CD4-positive, alpha-beta T cell treated with Interferon alpha-2 for 1 hour (primary cell): ENCODE results near the gene KDSR.

Experiments
- DNase-seq, 2 donors: peaks; one replicate each; pipeline ENCODE4 v3.0.0-alpha.2; 2020 to 2022

Gene KDSR, protein sequence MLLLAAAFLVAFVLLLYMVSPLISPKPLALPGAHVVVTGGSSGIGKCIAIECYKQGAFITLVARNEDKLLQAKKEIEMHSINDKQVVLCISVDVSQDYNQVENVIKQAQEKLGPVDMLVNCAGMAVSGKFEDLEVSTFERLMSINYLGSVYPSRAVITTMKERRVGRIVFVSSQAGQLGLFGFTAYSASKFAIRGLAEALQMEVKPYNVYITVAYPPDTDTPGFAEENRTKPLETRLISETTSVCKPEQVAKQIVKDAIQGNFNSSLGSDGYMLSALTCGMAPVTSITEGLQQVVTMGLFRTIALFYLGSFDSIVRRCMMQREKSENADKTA

DNA sequence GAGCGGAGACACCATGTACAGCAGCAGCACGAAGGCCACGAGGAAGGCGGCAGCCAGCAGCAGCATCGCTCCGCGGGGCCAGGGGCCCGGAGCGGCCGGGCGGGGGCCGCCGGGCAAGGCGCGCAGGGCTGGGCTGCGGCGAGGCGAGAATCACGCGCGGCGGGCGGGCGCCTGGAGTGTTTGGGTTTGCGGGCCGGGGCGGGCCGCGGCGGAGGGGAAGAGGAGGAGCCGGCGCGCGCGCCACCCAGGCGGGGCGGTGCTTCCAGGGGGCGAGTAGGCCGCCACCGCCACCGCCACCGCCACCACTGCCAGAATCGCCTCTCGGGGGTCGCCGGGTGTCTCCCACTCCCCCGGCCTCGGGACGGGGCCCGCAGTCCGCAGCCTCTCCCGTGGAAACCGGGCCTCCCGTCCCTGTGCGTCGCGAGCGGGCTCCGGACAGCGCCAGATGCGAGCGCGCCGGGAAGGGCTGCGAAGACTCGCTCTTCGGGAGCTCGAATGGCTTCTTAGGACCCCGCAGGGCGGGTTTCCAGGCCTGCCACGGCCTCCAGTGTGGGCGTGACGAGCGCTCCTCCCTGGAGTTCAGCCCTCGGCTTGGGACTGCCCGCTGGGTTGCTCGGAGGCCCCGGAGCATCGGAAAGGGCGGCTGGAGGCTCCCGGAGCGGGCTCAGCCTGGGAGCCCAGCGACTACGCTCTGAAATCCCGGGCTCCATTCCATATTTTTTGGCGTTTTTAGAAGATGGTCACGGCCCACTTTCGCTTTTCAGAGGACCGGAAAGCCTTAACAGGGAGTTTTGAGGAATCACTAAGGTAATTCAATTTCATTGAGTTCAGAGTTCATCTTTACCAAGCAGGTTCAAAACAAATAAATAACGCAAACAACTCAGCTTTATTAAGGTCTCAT is at the start of gene KDSR:
KDSR (minus strand) TSS at position 154 of the 901 bp plus-strand sequence; CDS start at position 66, 88 bp downstream.
- peak; percentile 74 to 84 for DNase-seq

DNA sequence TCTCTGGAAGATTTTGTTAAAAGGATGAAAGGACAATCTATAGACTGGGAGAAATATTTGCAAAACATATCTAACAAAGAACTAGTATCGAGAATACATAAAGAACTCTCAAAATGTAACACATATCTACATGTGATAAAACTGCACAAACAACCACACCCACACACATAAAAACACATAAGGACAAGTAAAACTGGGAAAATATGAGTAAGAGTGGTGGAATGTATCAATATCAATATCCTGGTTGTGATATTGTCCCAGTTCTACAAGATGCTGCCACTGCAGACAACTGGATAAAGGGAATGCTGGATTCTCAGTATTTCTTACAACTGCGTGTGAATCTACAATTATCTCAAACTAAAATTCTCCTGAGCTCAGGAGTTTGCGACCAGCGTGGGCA is 45.9 kb upstream of the KDSR start:
- DNase-seq: no peak

DNA sequence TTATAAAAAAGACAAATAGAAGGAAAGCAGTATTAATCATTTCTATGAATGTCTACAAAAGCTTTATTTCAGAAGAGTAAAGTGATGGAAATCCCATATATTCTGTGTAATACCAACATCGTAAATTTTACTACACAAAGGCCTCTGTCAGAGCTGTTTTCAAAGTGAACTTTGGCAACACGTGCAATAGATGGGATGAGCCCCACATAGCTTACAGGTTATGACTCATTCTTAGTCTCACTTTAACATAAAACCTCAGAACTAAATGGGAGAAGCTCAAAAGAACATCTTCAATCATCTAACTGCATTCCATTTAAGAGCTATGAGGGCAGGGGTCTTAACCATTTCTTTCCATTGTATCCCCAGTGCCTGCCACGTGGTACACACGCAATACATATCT is 43.8 kb upstream of the KDSR start:
- DNase-seq: no peak

DNA sequence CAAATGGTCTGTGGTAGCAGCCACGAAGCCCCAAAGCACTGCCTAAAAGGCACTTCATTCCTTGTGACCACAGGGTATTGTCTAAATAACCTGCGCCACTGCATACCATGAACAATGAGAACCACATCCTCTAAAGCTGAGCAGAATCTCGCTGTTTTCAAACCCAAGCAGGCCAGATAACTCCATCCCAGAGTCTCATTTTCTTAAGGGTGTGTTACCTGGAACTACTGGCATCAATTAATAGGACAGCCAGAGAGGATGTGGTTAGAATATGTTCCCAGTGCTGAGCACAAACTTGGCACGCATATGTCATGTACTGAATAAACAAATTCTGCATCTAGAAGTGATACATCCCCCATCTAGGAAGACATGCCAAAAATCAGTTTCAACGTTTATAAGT is 42.3 kb upstream of the KDSR start:
- no peak for DNase-seq

DNA sequence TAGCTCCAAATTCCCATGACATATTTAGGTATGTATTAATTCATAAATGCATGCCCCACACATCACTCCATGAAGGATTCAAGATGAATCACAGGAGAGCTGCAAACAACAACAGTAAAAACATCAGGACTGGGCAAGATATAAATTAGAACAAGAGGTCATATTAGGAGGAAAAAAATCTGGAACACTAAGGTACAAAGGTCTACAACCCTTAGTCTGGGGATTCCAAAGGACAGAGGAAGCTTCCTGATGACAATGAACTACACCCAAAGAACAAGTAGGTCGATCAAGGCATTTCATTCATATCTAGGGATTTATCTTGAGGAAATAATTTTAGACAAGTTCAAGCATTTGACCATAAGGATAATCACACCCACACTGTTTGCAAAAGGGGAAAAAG is 40.7 kb upstream of the KDSR start:
- DNase-seq: no peak

DNA sequence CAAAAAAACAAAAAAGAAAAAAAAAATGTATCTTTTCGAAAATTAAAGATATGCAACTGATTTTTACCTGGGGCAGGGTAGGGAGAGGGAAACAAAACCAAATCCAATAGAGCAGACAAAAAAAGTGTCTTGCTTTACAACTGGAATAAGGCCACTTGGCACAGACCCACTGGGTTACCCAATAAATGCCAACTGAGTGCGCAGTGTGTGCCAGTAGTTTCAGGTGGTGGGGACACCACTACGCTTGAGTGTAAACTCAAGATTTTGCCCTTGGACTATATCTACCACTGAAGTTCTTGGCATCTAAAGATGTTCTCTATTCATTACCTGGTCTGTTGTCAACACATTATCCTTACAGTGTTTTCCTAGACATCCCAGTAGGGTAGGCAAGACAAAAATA is 39.0 kb upstream of the KDSR start:
- no peak for DNase-seq

DNA sequence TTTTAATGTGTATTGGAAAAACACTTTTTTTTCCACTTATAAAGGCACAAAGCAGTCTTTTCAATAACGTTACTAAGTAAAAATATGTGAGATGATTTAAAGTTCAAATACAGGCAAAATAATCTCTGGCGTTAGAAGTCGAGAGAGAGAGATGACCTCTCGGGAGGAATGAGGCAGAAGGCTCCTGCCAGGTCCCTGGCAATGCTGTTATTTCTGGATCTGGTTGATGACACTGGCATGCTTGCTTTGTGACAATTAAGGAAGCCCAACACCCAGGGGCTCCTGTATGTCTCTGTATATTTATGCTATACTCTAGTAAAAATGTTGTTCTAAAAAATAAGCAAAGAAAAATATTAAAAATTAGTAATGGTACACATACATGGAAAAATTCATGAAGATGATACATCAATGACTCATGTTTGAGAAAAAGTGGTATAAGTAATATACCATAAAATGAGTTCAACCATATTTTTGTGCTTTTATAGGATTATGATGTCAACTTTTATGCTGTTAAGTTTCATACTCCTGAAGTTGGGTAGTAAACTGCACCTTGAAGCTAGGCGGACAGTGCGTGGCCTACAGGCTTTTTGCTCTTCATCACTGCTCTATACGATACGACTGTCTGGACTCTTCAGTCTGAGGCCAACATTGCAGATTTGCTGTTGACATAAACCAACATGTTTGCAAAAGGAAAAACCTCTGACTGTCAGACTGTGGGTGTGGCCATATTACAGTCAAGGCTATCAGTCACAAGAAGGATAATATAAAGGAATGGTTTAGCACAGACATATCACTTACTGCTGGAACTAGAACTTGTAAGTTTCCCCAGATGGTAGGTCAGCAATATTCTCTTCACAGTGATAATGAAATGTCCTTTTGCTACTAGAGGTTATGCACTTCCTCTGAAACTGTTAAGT is 35.5 kb upstream of the KDSR start:
- DNase-seq: no peak

DNA sequence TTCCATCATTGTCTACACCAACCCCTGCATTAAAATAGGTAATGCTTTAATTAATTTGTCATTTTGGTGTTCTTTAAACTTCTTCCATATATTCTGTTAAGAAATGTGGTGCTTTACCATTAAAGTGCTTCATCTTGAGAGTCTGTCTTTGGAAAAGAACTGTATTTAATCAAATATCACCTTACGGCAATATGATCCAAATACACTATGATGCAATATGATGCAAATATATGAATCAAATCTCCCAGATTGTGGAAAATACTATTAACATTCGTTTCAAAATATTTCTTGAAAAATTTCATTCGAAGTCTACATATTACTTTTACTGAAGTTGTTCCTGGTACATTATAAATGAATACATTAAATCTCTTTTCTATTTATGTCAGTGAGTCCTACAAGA is 32.3 kb upstream of the KDSR start:
- DNase-seq: no peak

DNA sequence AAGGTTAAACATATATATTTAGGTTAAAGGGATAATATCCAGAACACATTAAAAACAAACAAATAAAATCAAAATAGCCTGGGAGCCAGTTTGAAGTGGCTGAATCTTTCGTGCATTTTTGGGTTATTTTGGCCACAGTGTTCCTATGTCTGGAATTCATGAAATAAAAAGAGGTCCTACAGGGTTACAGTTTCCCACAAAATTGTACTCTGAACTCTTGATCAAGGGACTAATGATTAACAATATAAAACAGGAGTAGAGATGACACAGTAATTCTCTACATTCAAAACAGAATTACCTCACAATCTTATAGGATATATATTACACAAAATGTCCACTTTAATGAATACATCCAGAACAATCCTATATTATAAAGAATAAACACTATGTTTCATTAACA is 30.3 kb upstream of the KDSR start:
- DNase-seq: no peak

DNA sequence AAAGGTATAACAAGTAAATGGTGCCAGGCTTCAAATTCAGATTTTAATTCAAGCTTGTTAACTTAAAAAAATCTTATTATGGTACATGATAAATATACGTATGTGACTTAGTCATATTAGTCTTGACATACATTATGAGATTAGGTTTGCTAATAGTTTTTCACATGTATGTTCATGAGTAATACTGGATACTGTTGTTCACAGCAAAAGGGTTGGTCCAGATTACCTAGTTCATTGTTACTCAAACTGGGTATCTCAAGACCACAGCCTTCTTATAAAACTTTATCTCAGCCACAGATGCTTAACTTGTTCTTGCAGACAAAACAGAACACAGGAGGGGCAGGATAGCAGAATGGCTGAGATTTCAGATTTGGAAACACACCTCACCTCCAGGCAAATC is 28.5 kb upstream of the KDSR start:
- DNase-seq: no peak

DNA sequence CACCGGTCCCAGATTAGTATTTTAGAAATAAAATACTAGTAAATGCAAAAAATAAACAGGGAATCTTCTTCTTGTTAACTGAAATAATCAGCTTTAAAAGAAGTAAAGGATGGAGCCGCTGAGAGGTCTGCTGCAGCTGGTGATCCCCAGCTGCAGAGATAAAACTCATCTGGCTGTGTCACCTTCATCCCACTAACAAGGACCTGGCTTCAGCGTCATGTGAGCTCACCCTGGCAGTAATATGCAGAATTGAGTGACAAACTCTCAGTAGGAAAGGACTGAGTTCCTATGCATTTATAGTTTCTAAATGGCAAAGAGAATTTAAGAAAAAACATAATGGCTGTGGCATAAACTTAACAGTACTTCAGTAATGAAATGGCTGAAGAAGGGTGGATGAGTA is 27.9 kb upstream of the KDSR start:
- DNase-seq: no peak

DNA sequence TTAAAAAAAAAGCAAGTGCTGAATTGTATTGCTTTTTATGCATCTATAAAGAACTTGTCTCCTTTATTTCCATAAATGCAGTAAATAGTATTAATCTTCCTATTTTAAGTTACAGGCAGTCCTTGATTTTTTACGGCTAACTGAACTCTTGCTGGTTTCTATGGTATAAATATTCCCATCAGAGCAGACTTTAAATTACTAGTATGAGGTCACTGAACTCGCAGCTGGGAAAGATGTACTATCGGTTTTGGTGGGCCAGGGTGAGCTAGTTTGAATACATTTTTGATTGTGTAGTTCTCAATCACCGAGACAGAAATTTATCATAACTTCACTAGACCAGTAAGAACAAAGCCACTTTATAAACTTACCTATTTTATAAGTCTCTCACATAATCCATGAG is 20.9 kb upstream of the KDSR start:
- no peak for DNase-seq

DNA sequence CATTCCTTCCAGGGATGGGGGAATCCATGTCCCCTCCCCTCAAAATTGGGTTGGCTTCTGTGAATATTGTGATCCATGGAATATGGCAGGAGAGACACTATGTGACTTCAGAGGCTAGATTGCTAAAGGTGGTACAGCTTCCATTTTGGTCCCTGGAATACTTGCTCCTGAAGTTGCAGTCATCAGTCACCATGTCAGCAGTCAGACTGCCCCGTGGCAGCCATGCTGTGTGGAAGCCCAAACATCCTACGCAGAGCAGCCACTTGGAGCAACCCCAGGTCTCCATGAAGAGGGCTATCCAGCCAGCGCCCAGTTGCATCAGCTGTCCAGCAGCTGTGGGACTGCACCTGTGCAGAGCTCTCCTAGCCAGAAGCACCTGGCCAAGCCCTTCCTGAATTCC is 15.8 kb upstream of the KDSR start:
- no peak for DNase-seq

DNA sequence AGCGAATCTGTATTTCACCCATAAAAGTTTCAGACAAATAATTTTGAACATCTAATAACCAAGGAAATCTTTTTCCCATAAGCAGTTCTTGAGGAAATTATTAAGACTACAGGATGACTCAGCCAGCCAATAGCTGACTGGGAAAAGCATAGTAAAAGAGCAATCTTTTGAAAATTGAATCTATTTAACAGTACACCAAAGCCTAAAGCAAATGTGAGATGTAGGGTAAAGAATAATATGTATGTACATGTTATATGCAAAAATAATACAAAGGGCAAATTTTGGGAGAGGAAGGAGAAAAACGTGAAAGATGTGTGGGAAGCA is 12.6 kb upstream of the KDSR start:
- DNase-seq: no peak

DNA sequence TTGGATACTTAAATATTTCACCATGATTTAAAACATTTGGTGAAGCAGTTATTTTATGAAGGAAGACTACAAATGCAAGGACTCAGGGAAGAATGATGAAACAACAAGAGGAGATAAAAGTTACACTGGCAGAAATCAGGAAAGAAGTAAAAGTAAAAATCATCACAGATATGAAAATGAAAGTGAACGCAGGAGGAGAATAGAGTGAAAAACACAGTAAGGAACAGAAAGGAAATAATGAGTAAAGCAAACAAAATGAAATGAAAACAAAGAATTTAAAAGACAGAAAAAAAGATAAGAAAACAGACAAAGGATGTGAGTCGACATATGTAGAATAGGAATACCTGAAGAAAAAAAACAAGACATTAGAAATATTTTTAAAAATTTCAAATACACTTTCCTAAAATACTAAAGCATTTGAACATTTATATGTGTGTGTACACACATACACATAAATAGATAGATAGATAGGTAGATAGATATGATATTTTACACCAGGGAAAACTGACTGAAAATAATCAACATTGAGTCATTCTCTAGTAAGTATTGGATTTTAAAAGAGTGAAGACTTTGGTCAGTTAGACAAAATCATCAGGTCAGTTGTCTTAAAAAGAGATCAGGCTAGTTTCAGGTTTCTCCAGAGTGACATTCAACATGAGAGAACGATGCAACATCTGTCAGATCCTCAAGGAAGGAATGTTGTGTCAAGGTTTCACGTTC is 12.1 kb upstream of the KDSR start:
- no peak for DNase-seq

DNA sequence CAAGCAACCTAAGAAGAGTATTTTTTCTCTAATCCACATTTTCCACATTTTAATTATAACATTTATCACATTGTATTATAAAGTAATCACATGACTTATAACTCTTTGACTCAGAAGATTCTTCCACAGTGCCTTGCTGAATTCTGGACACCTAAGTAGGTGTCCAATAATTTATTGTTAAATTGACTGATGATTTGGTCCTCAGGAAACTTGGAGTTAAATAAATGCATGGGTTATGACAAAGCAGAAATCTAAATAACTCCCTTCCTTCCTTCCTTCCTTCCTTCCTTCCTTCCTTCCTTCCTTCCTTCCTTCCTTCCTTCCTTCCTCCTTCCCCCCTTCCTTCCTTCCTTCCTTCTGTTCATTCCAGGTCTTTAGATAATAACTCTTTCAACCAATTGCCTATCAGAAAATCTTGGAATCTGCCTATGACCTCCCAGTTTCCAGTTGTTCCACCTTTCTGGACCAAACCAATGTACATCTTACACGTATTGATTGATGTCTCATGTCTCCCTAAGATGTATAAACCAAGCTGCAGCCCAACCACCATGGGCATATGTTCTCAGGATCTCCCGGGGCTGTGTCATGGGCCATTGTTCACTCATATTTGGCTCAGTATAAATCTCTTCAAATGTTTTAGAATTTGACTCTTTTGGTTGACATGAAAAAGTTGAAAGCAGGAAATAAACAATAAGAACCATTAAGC is 10.4 kb upstream of the KDSR start:
- DNase-seq: no peak

DNA sequence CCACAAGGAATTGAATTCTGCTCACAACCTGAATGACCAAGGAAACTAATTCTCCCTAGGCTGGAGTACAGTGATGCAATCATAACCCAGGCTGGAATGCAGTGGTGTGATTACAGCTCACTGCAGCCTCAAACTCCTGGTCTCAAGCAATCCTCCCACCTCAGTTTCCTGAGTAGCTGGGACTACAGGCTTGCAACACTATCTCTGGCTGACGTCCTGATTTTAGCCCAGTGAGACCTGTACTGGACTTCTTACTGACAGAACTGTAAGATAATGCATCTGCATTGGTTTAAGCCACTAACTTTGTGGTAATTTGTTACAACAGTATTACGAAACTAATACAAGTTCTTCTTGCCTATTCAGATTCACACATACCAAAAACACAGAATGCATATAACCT is 9.5 kb upstream of the KDSR start:
- DNase-seq: no peak

DNA sequence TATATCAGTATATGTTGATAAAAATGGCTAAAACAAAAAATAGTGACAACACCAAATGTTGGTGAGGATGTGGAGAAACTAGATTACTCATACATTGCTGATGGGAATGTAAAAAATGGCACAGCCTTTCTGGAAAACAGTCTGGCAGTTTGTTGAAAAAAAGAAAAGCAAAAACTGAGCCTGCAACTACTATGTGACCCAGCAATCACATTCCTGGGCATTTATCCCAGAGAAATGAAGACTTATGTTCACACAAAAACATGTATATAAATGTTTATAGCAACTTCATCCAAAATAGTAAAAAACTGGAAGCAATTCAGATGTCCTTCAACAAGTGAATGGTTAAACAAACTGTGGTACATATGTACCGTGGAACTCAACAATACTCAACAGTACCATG is 7.5 kb upstream of the KDSR start:
- DNase-seq: no peak

DNA sequence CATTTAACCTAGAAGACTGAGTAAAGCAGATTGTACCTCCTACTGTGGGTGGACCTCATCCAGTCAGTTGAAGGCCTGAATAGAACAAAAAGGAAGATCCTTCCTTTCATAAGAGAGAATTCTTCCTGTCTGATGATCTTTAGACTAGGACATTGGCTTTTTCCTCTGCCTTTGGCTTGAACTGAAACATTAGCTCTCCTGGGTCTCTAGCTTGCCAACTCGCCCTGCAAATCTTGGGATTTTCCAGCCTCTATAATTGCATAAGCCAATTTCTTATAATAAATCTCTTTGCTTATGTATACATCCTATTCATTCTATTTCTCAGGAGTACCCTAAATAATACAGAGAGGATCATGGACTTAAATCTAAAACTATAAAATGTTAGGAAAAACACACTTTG is 6.2 kb upstream of the KDSR start:
- DNase-seq: no peak

DNA sequence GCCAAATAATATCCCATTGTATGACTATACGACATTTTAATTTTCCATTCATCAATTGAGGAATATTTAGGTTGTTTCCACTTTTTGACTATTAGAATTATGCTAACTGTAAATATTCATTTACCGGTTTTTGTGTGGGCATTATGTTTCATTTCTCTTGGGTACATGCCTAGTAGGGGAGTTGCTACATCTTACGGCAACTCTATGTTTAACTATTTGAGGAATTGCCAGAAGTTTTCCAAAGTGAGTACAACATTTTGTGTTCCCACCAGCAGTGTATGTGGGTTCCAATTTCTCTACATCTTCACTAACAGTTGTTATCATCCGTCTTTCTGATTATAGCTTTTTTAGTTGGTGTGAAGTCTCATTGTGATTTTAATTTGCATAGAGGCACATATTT is 1.6 kb upstream of the KDSR start:
- DNase-seq: no peak

DNA sequence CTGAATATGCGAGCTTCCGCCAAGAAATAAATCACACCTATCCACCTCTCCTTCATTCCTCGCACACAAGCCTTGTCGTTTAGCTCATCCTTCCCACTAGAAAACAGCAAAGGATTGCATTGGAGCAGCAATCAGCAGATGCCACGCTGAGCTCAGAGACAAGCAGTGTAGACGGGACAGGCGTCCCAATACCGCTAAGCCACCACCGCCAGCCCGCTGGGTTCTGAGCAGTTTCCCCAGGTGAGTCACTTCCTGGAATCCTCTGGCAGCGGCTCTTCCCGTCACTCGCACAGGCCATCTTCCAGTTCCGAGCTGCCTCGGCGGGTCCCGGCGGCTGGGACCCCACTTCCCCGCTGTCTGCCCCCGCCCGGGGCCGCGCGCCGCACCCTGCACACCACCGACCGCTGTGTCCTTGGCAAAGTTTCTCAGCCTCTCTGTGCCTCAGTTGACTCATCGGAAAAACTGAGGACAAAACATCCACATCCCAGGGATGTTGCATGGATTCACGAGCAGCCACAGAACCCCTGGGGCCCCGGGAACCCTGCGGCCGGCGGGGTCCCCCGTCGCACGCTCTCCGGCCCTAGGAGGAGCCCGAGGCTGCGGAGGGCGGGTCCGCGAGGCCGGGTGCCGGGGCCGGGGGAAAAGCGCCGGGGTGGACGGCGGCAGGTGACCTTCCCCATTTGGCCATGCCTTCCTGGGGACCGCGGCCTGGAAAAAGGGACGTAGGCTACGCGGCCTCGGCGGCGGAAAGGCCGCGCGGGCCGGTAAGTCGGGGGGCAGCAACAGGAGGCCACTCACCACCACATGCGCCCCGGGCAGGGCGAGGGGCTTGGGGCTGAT is 573 bp downstream of the KDSR start:
- peak; percentile 69 to 79 for DNase-seq
